ENCODE measurements around the gene MAD2L1BP.
"Not testable (repeated sequence)": the region's sequence is repeated elsewhere in the genome, so short reads cannot be mapped to it uniquely, and the experiment has no call there.

The MAD2L1BP gene

DNA sequence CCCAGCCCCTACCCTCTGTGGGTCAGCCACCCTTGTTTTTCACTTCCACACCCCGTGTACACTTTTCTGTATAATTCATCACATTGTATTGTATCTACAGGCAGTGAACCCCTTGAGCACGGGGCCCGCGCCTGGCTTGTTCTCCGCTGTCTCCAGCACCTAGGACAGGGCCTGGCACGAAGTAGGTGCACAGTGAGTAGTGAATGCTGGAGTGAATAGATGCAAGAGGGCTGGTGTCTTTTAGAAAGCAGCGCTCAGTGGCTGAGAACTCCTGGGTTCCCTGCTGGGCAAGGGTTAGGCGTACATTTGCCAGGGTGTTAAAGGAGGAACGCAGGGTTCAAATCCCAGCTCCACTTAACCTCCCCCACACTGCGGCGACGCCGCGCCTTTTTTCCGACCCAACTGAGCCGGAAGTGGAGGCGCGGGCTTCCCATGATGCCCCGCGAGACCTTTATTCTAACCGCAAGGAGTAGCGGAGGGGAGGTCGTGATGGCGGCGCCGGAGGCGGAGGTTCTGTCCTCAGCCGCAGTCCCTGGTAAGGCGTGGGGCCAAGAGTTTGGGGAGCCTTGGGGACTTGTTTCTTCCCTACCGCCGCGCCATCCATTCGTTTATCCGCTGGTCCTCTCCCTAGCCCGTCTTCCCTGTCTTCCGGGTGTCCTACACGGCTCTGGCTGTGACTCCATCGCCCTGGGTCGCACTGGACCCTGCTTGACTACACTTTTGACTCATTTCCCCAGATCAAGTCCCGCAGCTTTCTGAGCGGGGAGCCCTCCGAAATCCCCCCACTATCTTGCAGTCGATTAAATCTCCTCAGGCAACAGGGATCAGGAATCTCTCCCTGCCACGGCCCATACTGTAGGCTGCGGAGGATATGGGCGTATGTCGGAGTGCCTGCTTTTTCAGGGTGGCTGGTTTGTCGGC, at the start of gene MAD2L1BP:
TSS of gene MAD2L1BP (plus strand) at position 454 of the 921 bp plus-strand sequence. CDS start at position 490, 36 bp downstream.
- peak; percentile 81 for DNase-seq (ENCODE audit: low read depth)

GRCh38 chr6:43588194-43588593, 47.4 kb upstream of the MAD2L1BP start:
- no peak for DNase-seq (ENCODE audit: low read depth)

- not testable (repeated sequence) for DNase-seq (ENCODE audit: low read depth)
These were observed 46.1 kb upstream of the MAD2L1BP start for GRCh38 chr6:43589564-43589963.

DNA sequence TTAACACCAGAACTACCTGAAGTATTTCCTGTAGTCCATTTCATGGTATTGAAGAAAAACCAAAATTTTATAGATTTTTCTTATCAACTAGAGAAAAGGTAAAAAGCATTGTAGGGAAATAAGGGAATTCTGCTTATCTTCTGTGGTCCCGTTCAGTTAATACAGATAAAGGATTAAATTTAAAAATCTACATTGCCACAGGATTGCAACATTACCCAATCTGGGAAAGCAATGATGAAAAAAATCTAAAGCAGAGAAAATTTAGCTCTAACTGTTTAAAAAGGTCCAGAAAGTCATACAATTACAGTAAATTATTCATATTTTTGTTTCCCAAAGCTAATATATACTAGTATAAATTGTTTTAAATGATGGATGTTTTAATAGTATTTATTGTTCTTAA, 41.7 kb upstream of the MAD2L1BP start:
- no peak for DNase-seq (ENCODE audit: low read depth)

DNA sequence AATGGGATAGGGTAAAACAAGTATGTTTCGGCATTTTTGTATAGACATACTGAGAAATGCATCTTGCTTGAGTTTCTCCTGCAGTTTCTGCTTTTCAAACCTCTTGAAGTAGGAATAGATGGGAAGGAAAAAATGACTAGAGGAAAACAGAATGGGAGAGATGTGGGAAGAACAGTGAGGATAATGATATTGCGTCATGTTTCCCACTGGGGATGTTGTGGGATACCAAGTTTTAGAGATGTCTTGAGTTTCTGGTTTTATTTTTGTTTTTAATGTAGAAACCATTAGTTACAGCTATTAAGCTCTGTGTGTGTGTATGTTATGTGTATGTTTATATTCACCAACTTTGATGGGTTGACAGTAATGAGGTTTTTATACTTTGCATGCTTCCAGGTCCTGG, 35.0 kb upstream of the MAD2L1BP start:
- no peak for DNase-seq (ENCODE audit: low read depth)

- no peak for DNase-seq (ENCODE audit: low read depth)
These were observed 31.5 kb upstream of the MAD2L1BP start for GRCh38 chr6:43604174-43604573.

GRCh38 chr6:43606019-43606418, 29.6 kb upstream of the MAD2L1BP start:
- no peak for DNase-seq (ENCODE audit: low read depth)

- peak; percentile 24 for DNase-seq (ENCODE audit: low read depth)
These were observed 27.3 kb upstream of the MAD2L1BP start for GRCh38 chr6:43608310-43608763.

DNA sequence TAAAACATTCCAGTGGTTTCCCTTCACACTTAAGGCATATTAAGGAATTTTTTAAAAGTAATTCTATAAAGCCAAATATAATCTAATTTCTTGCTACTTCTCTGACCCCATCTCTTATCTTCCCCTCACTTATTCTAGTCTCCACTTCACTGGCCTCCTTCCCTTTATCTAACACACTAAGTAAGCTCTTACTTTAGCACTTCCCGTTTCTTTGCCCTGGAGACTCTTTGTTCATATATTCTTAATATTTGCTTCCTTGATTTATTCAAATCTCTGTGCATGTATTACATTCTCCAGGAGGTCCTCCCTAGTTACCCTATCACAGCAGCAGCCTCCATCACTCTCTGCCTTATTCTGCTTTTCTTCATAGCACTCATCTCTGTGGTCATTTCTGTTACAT, 26.8 kb upstream of the MAD2L1BP start:
- no peak for DNase-seq (ENCODE audit: low read depth)

DNA sequence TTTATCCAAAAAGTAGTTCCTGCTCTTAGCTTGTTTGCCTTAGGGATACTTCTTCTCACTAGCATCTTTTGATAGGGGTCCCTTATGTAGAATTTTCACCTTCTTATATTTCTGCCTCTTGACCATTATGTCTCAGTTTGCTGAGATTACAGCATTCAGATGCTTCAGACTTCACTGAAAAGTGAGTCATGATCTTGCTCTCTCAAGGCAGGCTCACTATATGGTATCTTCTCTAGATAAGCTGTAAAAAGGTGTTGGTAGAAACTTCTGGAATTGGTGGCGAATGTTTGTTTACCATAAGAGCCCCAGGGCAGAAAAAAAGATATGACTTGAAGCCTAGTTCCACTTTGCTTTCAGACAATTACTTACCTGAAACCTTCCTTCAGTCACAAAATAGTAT, 26.2 kb upstream of the MAD2L1BP start:
- no peak for DNase-seq (ENCODE audit: low read depth)

DNA sequence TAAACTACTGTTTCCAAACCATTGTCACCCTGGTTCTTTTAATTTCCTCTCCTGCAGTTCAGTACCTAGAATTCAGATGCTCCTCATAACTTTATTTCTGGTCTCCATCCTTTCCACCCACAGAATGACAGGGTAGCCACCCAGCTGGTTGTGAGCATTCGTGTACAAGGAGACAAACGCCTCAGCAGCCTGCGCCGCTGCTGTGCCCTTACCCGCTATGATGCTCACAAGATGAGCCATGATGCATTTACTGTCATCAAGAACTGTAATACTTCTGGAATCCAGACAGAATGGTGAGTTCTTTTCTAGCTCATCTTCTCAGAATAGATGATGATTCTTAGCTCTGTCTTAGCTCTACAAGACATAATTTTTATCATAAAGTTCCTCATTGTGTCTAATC, 25.2 kb upstream of the MAD2L1BP start:
- DNase-seq (ENCODE audit: low read depth): no peak

- no peak for DNase-seq (ENCODE audit: low read depth)
These were observed 21.8 kb upstream of the MAD2L1BP start for GRCh38 chr6:43613721-43614395.

- DNase-seq (ENCODE audit: low read depth): no peak
These were observed 21.3 kb upstream of the MAD2L1BP start for GRCh38 chr6:43614396-43614730.

DNA sequence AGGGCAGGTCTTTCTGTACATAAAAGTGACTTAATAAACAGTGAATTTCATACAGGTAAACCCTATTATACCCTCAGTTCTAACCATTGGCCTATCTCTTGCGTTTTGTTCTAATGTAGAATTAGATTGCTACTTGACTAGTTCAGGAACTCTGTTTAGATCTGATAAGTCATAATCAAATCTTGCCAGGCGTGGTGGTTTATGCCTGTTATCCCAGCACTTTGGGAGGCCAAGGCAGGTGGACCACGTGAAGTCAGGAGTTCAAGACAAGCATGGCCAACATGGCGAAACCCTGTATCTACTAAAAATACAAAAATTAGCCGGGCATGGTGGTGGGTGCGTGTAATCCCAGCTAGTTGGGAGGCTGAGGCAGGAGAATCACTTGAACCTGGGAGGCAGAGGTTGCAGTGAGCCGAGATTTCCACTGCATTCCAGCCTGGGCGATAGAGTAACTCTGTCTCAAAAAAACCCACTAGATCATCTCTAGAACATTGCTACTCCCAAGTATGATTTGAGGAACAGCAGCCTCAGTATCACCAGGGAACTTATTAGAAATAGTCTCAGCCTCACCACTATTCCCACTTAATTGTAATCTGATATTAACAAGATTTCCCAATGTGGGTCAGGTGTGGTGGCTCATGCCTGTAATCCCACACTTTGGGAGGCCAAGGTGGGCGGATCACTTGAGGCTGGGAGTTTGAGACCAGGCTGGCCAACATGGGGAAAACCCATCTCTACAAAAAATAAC, 18.7 kb upstream of the MAD2L1BP start:
- no peak for DNase-seq (ENCODE audit: low read depth)

DNA sequence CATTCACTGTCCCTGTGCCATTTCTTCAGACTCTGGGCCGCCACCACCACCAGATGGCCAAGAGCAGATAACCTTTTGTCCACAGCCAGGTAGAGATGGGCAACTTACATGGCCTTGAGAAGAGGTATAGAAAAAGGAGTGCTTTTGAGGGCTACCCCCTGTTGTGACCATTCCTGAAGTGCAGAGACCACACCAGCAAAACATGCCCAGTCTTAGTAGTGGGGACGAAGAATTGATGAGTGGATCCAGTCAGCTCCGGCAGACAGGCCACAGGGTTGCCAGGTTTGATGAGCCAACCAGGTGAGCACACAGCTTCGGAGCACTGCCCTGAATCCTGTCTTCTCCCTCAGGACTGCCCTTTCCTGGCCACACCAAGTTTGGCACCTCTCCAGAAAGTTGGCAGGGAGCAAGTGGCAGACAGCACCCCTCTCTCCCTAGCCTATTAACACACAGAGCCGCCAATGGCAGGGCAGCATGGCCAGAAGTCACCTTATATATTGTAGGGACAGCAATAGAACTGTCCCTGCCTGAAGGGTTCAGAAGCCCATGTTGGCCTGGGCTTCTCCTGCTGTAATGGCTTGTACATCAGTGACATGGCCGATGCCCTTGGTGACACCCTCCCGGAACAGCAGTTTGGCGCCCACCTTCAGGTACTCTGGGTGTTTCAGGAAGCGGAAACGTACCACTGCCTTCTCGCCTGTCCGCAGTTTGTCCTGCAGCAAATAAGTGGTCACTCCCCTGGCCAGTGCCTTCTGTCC, 14.4 kb upstream of the MAD2L1BP start:
- DNase-seq (ENCODE audit: low read depth): no peak

GRCh38 chr6:43621836-43622180, 13.8 kb upstream of the MAD2L1BP start:
- DNase-seq (ENCODE audit: low read depth): no peak

GRCh38 chr6:43622541-43622940, 13.1 kb upstream of the MAD2L1BP start:
- DNase-seq (ENCODE audit: low read depth): no peak

GRCh38 chr6:43623880-43624785, 11.5 kb upstream of the MAD2L1BP start:
- no peak for DNase-seq (ENCODE audit: low read depth)

DNA sequence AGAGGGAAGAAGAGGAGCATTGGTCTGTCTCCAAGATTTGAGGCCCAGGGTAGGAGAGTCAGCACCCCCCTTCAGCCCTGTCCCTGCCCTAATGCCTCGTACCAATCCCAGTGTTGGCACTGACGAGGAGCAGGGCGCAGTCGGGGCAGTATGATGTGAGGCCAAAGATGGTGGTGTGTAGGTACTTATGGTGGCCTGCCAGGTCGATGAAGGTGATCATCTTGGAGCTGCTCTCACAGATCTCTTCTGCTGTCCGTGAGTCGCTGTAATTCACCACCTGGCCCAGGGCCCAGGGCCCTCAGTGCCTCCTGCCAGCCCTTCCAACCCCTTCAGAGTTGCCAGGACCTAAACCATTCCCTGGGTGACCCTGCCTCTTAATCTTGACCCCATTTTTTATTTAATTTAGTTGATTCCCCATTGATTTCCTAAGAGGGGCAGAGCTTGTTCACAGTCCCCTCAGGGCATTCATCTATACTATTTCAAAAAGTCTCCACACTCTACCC, 10.8 kb upstream of the MAD2L1BP start:
- DNase-seq (ENCODE audit: low read depth): no peak

DNA sequence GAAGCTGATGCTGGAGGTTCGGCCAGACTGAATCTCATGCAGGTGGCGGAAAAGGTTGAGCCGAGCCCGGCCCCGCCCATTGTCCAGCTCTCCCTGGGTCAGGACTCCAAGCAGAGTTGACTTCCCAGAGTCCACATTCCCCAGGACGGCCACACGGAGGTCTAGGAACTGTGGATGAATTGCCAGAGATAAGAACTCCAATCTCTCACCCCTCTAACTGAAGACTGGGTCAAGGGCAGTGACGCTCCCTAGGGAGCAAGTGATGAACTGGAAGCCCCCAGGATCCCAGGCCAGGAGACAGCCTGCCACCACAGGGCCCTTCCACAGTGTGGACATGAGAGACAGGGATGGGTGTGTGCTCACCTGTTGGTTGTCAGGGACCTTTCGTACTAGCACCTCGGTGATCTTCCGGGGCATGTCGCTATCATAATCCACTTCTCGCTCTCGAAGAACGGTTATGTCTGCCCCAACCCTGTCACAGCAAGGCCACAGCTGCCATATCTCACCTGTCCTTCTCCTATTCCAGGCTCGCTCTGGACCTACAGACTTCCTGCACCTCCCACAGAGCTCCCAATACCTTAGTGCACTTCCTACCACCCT, 10.1 kb upstream of the MAD2L1BP start:
- no peak for DNase-seq (ENCODE audit: low read depth)

Data from activated T-cell treated with anti-CD3 and anti-CD28 coated beads for 48 hours (primary cell).